ENCODE data around the gene AFF1.

The AFF1 gene

DNA sequence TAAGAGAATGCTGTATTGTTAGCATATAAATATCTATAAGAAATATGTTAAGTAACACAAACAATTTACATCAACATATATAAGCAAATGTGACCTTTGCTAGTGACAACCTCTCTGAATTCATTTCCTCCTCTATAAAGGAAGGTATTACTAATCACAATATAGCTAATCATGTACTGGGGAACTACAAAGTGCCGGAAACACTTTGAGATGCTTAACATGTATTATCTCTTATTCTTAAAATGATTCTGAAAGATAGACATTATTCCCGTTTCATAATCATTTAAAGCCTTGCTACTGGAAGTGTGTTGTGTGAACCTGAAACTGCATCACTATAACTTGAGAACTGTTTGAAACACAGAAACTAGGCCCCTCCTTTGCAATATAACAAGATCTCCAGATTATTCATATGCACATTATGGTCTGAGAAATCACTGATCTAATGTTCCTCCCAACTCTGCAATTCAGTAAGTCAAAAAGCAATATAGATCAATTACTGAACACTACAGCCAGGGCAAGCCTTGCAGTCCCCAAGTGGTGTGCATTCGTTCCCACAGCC, 231.6 kb downstream of the AFF1 start:
- no peak for DNase-seq

DNA sequence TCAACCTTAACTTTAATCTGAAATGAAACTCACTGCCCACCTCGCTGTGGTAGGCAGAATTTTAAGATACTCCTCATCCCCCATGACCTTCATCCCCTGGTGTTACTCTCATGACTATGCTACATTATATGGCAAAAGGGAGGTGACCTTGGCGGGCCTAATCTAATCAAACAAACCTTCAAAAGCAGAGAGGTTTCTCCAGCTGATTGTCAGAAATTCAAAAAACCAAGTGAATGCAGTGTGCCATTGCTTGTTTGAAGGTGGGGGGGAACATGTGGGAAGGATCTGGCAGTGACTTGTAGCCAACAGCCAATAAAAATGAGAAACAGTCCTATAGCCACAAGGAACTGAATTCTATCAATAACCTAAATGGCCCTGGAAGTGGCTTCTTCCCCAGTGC, 237.1 kb downstream of the AFF1 start:
- no peak for DNase-seq

DNA sequence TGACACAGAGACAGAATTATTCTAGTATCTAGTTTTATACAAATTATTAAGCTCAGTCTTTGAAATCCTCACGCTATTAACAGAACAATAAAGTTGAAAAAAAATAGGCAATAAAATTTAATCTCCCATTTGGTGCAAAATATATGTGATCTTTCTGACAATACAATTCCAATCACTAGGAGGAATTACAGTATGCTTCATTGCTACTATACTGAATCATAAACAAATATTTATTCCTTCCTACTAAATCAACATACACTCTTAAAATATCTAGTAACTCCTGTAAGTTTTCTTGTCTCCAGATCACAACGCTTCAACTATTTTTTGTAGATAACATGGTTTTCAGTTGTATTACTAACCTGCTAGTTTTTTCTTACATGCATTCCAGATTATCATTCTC, 239.9 kb downstream of the AFF1 start:
- DNase-seq = no peak

DNA sequence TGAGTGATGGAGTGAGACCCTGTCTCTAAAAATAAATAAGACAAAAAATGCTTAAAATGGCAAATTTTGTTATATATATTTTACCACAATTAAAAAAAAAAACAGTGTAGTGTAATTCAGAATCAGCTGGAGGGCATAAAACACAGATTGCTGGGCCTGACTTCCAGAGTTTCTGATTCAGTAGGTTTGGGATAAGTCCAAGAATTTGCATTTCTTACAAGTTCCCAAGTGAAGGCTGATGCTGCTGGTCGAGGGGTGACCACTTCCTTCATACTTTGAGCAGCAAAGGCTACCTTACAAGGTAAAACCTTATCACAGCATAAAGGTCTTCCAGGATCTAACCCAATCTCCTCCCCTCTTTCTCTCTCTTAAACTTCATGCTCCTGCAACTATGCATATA, 244.9 kb downstream of the AFF1 start:
- DNase-seq = no peak

DNA sequence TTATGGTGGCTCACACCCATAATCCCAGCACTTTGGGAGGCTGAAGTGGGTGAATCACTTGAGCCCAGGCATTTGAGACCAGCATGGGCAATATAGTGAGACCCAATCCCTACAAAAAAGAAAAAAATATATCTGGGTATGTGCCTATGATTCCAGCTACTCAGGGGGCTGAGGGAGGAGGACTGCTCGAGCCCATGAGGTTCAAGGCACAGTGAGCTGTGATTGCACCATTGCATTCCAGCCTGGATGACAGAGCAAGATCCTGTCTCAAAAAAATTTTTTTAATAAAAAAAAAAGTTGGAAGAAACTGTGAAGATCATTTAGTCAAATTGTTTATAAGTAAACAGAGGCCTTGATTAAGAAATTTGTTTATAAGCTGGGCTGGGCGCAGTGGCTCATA, 246.0 kb downstream of the AFF1 start:
- DNase-seq = no peak

DNA sequence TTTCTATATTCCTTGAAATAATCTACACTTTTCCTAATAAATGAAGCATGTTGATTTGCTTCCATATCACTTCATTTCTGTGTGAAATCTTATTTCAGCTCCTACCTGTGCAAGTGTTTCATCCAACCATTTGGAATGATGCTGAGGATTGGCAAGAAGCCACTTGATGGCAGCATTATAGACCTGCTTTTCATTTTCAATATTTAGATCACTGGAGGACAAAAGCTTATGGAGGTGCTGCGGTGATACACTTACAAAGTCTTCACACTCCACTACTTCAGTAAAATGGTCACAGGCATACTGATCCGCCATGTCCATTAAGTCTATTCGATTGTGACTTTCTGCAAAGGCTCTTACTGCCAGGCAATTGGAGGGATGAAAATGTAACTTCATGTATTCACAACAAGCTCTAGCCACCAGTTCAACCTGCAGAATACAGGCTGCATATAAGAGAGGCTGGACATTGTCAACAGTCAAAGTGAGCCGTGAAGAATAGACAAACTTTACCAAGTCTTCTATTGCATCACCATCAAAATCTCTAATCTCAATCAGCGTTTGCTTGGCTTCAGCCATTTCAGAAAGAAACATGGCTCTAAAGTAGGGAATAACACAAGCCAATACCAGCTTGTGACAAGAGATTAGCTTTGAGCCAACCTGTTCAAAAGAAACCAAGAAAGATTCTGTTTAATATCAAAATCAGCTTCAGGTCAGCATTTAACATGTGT, 250.5 kb downstream of the AFF1 start:
- DNase-seq = no peak

DNA sequence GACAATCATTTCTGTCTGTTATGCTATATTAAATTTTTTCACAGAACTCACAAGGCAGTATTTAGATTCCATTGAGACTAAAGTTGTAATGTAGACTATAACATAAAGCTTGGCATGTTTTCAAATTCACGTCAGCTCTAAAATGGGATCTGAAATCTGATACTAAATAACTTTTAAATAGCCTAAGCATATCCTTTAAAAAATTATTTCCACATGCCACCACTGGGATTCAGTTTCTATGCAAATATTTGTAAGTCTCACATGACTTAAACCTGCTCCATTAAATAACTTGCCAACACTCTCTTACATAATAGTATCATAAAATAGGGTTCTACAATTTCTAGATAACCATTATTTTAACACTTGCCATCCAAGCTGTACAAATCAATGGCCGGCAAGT, 253.2 kb downstream of the AFF1 start:
- DNase-seq = no peak

DNA sequence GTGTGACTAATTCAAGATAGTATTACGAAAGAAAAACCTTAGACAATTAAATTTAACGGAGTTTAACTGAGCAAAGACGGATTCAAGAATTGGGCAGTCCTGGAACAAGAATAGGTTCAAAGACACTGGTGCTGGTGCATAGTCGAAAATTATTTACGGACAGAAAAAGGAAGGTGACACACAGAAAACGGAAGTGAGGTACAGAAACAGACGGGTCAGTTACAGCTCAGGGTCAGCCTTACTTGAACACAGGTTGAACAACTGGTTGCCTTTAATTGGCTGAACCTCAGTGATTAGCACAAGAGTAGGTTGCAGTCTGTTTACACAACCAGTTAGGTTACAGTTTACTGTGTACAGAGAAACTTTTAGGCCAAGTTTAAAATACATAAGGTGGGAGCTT, 254.1 kb downstream of the AFF1 start:
- DNase-seq = no peak

Measured in activated CD4-positive, CD25-positive, alpha-beta regulatory T cell treated with anti-CD3 and anti-CD28 coated beads, Interleukin-2, amount 50 U/mL, for 72 hours (primary cell).